Lower lobe of right lung (tissue), 2 donors: ENCODE results near the gene TMUB1. TPM values are rescaled to one million over a fixed set of nuclear protein-coding genes. Genes with fewer than 3 reads are reported as not detected.

ENCODE experiments used
- ATAC-seq, 2 donors: fragments of 200-7000 bp; cut with Tn5 transposase; one replicate each; pipeline ENCODE4 v1.9.1; 2020 to 2022; ENCODE audit warnings: mild to moderate bottlenecking in 2 of 2, moderate library complexity in 2 of 2
- DNase-seq: peaks from one replicate; pipeline ENCODE4 v3.0.0-alpha.2; 2020
- H3K27ac ChIP-seq: fragments of 200-600 bp; one replicate; pipeline ENCODE4 v1.8.0; 2022
- H3K27me3 ChIP-seq: fragments of 200-600 bp; one replicate; pipeline ENCODE4 v1.8.0; 2022; ENCODE audit warnings: low read depth
- H3K36me3 ChIP-seq: fragments of 200-600 bp; one replicate; pipeline ENCODE4 v1.8.0; 2022; ENCODE audit warnings: mild to moderate bottlenecking
- H3K4me1 ChIP-seq: fragments of 200-600 bp; one replicate; pipeline ENCODE4 v1.8.0; 2022
- H3K4me3 ChIP-seq: fragments of 200-600 bp; one replicate; pipeline ENCODE4 v1.8.0; 2022; ENCODE audit warnings: mild to moderate bottlenecking
- H3K9me3 ChIP-seq: fragments of 200-600 bp; one replicate; pipeline ENCODE4 v1.8.0; 2022
- CTCF ChIP-seq: fragments of 200-600 bp; IDR thresholded peaks from one replicate; pipeline ENCODE4 v1.8.0; 2022; ENCODE audit warnings: antibody characterized with exemption, mild to moderate bottlenecking
- intact Hi-C: fragments of 100-400 bp; cut with DNase I; formaldehyde crosslinking; loops from one replicate; pipeline ENCODE4 v1.11.0; 2022
- total RNA-seq: library from RNA; stranded (reverse); fragmentation: NEBNext Ultra II Directional; extraction: Animal tissue kit (Norgen Biotek cat#: 25700); gene quantifications from one replicate; pipeline ENCODE4 v1.2.1, GENCODE V29; 2021
- donor health status: DM: no; HTN: yes; CAD: no; lungs with severe emphysema.

The TMUB1 gene
- total RNA-seq, 1 donor from 2014 or later, result 37.4 TPM

- Histone ChIP-seq H3K4me1 (peaks cover 19% of the 10 kb centered on the region), H3K4me3 (no peak overlapping the region), H3K27ac (no peak overlapping the region), H3K36me3 (peaks cover 49% of the 10 kb centered on the region), H3K27me3 (no peaks in the 10 kb centered on the region), H3K9me3 (no peaks in the 10 kb centered on the region)
- TF ChIP-seq CTCF, result no peak
- peak; percentile 71 for DNase-seq
- intact Hi-C loops, result no loop called here
- ATAC-seq, result peak; percentile 69 to 73
These were observed 44.1 kb downstream of the TMUB1 start for GRCh38 chr7:151038951-151039849.

GRCh38 chr7:151035902-151036301 lies 47.4 kb downstream of the TMUB1 start:
- TF ChIP-seq CTCF, result no peak
- H3K4me3 ChIP-seq, result no peak overlapping the region
- H3K4me1 ChIP-seq, result peaks cover 19% of the 10 kb centered on the region
- H3K9me3 ChIP-seq, result no peaks in the 10 kb centered on the region
- ATAC-seq (no peak), DNase-seq (no peak)
- H3K27ac ChIP-seq, result no peak overlapping the region
- intact Hi-C loops, result no loop called here
- no peaks in the 10 kb centered on the region for H3K27me3 ChIP-seq
- H3K36me3 ChIP-seq, result peaks cover 48% of the 10 kb centered on the region

- Histone ChIP-seq H3K36me3 (peaks cover 48% of the 10 kb centered on the region), H3K27me3 (no peaks in the 10 kb centered on the region), H3K9me3 (no peaks in the 10 kb centered on the region), H3K4me1 (peaks cover 19% of the 10 kb centered on the region), H3K27ac (no peak overlapping the region), H3K4me3 (no peak overlapping the region)
- DNase-seq, result no peak
- intact Hi-C loops, result no loop called here
- no peak for TF ChIP-seq CTCF
- ATAC-seq, result no peak
These were observed 48.1 kb downstream of the TMUB1 start for GRCh38 chr7:151035026-151035717.

- Histone ChIP-seq H3K4me1 (peaks cover 16% of the 10 kb centered on the region), H3K27me3 (no peaks in the 10 kb centered on the region), H3K9me3 (no peaks in the 10 kb centered on the region), H3K4me3 (no peak overlapping the region), H3K27ac (no peak overlapping the region), H3K36me3 (peaks cover 48% of the 10 kb centered on the region)
- intact Hi-C loops, result no loop called here
- DNase-seq (no peak), ATAC-seq (no peak)
- TF ChIP-seq CTCF, result no peak
These were observed 48.8 kb downstream of the TMUB1 start for GRCh38 chr7:151034312-151035025.

GRCh38 chr7:151033864-151034249 lies 49.4 kb downstream of the TMUB1 start:
- Histone ChIP-seq H3K27me3 (no peaks in the 10 kb centered on the region), H3K9me3 (no peaks in the 10 kb centered on the region), H3K36me3 (peaks cover 48% of the 10 kb centered on the region), H3K27ac (no peak overlapping the region), H3K4me3 (no peak overlapping the region), H3K4me1 (peaks cover 16% of the 10 kb centered on the region)
- ATAC-seq (no peak), DNase-seq (no peak)
- intact Hi-C loops, result no loop called here
- no peak for TF ChIP-seq CTCF
